ENCODE results near the gene HSF2BP.

GRCh38 chr21:43687566-43688399, 28.5 kb upstream of the HSF2BP start:
- TF ChIP-seq NFRKB (IDR thresholded peaks at IDR 0.05) (no peak), SP1 (IDR thresholded peaks at IDR 0.05) (no peak), FOXK2 (IDR thresholded peaks at IDR 0.05) (no peak)

Measured in HEK293T (cell line).